HCT116 (cell line): ENCODE measurements around the gene DAAM2. TPM values are rescaled to one million over a fixed set of nuclear protein-coding genes. Genes with fewer than 3 reads are reported as not detected.

Experiments
- ATAC-seq: fragments of 200-7000 bp; cut with Tn5 transposase; 2 replicates; pipeline ENCODE4 v1.9.1; 2020; ENCODE audit warnings: mild to moderate bottlenecking, moderate library complexity
- BruUV-seq: library from RNA; stranded (reverse); fragments of 400-500 nt; replicated peaks from 2 replicates; lab custom pipeline; 2021; lab: Mats Ljungman, UMichigan
- CTCF ChIA-PET: fragments of 300-600 bp; sonication (Branson Sonifier 250); formaldehyde crosslinking; loops from one replicate; lab custom pipeline; 2021; ENCODE audit warnings: antibody characterized with exemption; lab: Charles Lee
- POLR2A ChIA-PET: fragments of 300-600, 350-600 bp; sonication (Branson Sonifier 250); formaldehyde crosslinking; loops from one replicate; lab custom pipeline; 2021; ENCODE audit warnings: antibody characterized with exemption; lab: Charles Lee
- RAD21 ChIA-PET, 2 experiments: fragments of 300-600 bp; sonication (Branson Sonifier 250); formaldehyde crosslinking; loops; one replicate each; lab custom pipeline; 2023; ENCODE audit warnings: low total read pairs in 2 of 2; ENCODE audit not compliant: uncharacterized antibody in 2 of 2, unreplicated experiment in 2 of 2, low non-redundant PET in 1 of 2; lab: Charles Lee
- DNase-seq: peaks from one replicate; pipeline ENCODE4 v3.0.0-alpha.2; 2010; ENCODE audit warnings: low read depth, low spot score
- H2AFZ ChIP-seq: fragments of 200-600 bp; shearing (Covaris generic), sonication (generic); 2 replicates; pipeline ENCODE4 v1.6.1; 2017; ENCODE audit warnings: low read depth, mixed run types, mixed read lengths, antibody characterized with exemption, low read length; ENCODE audit not compliant: poor library complexity, severe bottlenecking
- H3K27ac ChIP-seq: 2 replicates; pipeline ENCODE4 v1.5.1; 2012; ENCODE audit warnings: low read depth, low read length
- H3K27me3 ChIP-seq: fragments of 200-600 bp; sonication (generic); 2 replicates; pipeline ENCODE4 v1.6.1; 2016; ENCODE audit warnings: mixed run types, low read length, mixed read lengths; ENCODE audit not compliant: insufficient read depth
- H3K36me3 ChIP-seq, 2 experiments: fragments of 200-500 bp in 1 of 2; fragments of 200-600 bp in 1 of 2; sonication (Bioruptor generic) in 1 of 2; sonication (generic) in 1 of 2; 2 replicates each; pipeline versions ENCODE4 v1.5.1 to v1.6.1; 2014 to 2016; ENCODE audit warnings: low read length in 2 of 2, inconsistent platforms in 1 of 2, mixed read lengths in 1 of 2, mixed run types in 1 of 2; ENCODE audit not compliant: insufficient read depth in 2 of 2, control insufficient read depth in 1 of 2
- H3K4me1 ChIP-seq, 2 experiments: fragments of 200-600 bp in 1 of 2; sonication (generic) in 1 of 2; 2 replicates each; pipeline versions ENCODE4 v1.5.1 to v1.6.1; 2012 to 2017; ENCODE audit warnings: low read length in 2 of 2, inconsistent platforms in 1 of 2, mild to moderate bottlenecking in 1 of 2, mixed read lengths in 1 of 2, mixed run types in 1 of 2, moderate library complexity in 1 of 2; ENCODE audit not compliant: insufficient read depth in 2 of 2, control insufficient read depth in 1 of 2
- H3K4me2 ChIP-seq: fragments of 200-600 bp; sonication (generic); 2 replicates; pipeline ENCODE4 v1.6.1; 2017; ENCODE audit warnings: mixed run types, low read length, mixed read lengths
- H3K4me3 ChIP-seq, 2 experiments: fragments of 200-600 bp in 1 of 2; sonication (generic) in 1 of 2; replicated peaks in 1 of 2; 2 replicates each; pipeline ENCODE4 v1.5.1; 2011 to 2016; ENCODE audit warnings: low read length in 2 of 2, control low read depth in 1 of 2, low read depth in 1 of 2, mild to moderate bottlenecking in 1 of 2, mixed read lengths in 1 of 2, mixed run types in 1 of 2
- H3K79me2 ChIP-seq: fragments of 200-600 bp; sonication (generic); 2 replicates; pipeline ENCODE4 v1.6.1; 2017; ENCODE audit warnings: mild to moderate bottlenecking, mixed run types, low read length, moderate library complexity, mixed read lengths; ENCODE audit not compliant: insufficient read depth
- H3K9ac ChIP-seq: fragments of 200-600 bp; sonication (generic); 2 replicates; pipeline ENCODE4 v1.6.1; 2016; ENCODE audit warnings: low read length, mixed read lengths
- H3K9me2 ChIP-seq: fragments of 200-600 bp; sonication (generic), shearing (Covaris generic); 2 replicates; pipeline ENCODE4 v1.6.1; 2017; ENCODE audit warnings: mixed run types, mild to moderate bottlenecking, moderate library complexity; ENCODE audit not compliant: insufficient read depth
- H3K9me3 ChIP-seq, 2 experiments: fragments of 200-500 bp in 1 of 2; fragments of 200-600 bp in 1 of 2; sonication (Bioruptor generic) in 1 of 2; sonication (generic) in 1 of 2; 2 replicates each; pipeline ENCODE4 v1.6.1; 2014 to 2017; ENCODE audit warnings: low read length in 2 of 2, mixed read lengths in 2 of 2, inconsistent platforms in 1 of 2, low read depth in 1 of 2, mild to moderate bottlenecking in 1 of 2, mixed run types in 1 of 2, moderate library complexity in 1 of 2; ENCODE audit not compliant: control insufficient read depth in 1 of 2, insufficient read depth in 1 of 2
- H4K20me1 ChIP-seq: fragments of 200-600 bp; sonication (generic), shearing (Covaris generic); 2 replicates; pipeline ENCODE4 v1.6.1; 2017; ENCODE audit warnings: mixed run types, mild to moderate bottlenecking, moderate library complexity; ENCODE audit not compliant: insufficient read depth
- ATF3 ChIP-seq: IDR thresholded peaks from 2 replicates; pipeline ENCODE4 v1.6.1; 2012
- CBX3 ChIP-seq: IDR thresholded peaks from 2 replicates; pipeline ENCODE4 v1.6.1; 2012; ENCODE audit warnings: low read depth
- CEBPB ChIP-seq: IDR thresholded peaks from 2 replicates; pipeline ENCODE4 v1.6.1; 2012; ENCODE audit warnings: low read depth
- CTCF ChIP-seq, 3 experiments: fragments of 200-600 bp in 1 of 3; sonication (generic) in 1 of 3; IDR thresholded peaks in 2 of 3; conservative IDR thresholded peaks in 1 of 3; 2 replicates each; pipeline ENCODE4 v1.5.1; 2012 to 2017; ENCODE audit warnings: low read depth in 2 of 3, low read length in 2 of 3, antibody characterized with exemption in 1 of 3, borderline replicate concordance in 1 of 3, control low read depth in 1 of 3, mild to moderate bottlenecking in 1 of 3, mixed read lengths in 1 of 3, mixed run types in 1 of 3, moderate library complexity in 1 of 3; ENCODE audit not compliant: insufficient read depth in 1 of 3
- EGR1 ChIP-seq: IDR thresholded peaks from 2 replicates; pipeline ENCODE4 v1.6.1; 2012; ENCODE audit warnings: low read depth
- ELF1 ChIP-seq: IDR thresholded peaks from 2 replicates; pipeline ENCODE4 v1.6.1; 2012; ENCODE audit warnings: low read depth, borderline replicate concordance
- EZH2 ChIP-seq: fragments of 200-600 bp; sonication (generic); IDR thresholded peaks from 2 replicates; pipeline ENCODE4 v1.6.1; 2017; ENCODE audit warnings: antibody characterized with exemption, mixed run types
- EZH2phosphoT487 ChIP-seq: fragments of 200-600 bp; IDR thresholded peaks from 2 replicates; pipeline ENCODE4 v1.6.1; 2018; ENCODE audit warnings: antibody characterized with exemption, borderline replicate concordance
- FOSL1 ChIP-seq: IDR thresholded peaks from 2 replicates; pipeline ENCODE4 v1.6.1; 2012; ENCODE audit warnings: low read depth
- JUND ChIP-seq: IDR thresholded peaks from 2 replicates; pipeline ENCODE4 v1.6.1; 2012
- POLR2A ChIP-seq: IDR thresholded peaks from 2 replicates; pipeline ENCODE4 v1.7.0; 2011; ENCODE audit warnings: borderline replicate concordance; ENCODE audit not compliant: insufficient read depth, insufficient read length; ENCODE audit errors: extremely low read depth
- RAD21 ChIP-seq: IDR thresholded peaks from 2 replicates; pipeline ENCODE4 v1.6.1; 2012; ENCODE audit warnings: low read depth, mild to moderate bottlenecking
- REST ChIP-seq: IDR thresholded peaks from 2 replicates; pipeline ENCODE4 v1.6.1; 2012; ENCODE audit warnings: low read depth
- SIN3A ChIP-seq: IDR thresholded peaks from 2 replicates; pipeline ENCODE4 v1.6.1; 2012; ENCODE audit warnings: low read depth
- SP1 ChIP-seq: IDR thresholded peaks from 2 replicates; pipeline ENCODE4 v1.6.1; 2012; ENCODE audit warnings: low read depth
- SRF ChIP-seq: IDR thresholded peaks from 2 replicates; pipeline ENCODE4 v1.6.1; 2012; ENCODE audit warnings: low read depth
- TCF7L2 ChIP-seq: IDR thresholded peaks from 2 replicates; pipeline ENCODE4 v1.7.0; 2011; ENCODE audit warnings: borderline replicate concordance, inconsistent platforms; ENCODE audit not compliant: insufficient read depth, insufficient read length; ENCODE audit errors: extremely low read depth
- YY1 ChIP-seq: IDR thresholded peaks from 2 replicates; pipeline ENCODE4 v1.6.1; 2011; ENCODE audit warnings: low read length, low read depth, moderate library complexity, mild to moderate bottlenecking; ENCODE audit not compliant: insufficient replicate concordance; ENCODE audit errors: extremely low read depth
- ZBTB33 ChIP-seq: IDR thresholded peaks from 2 replicates; pipeline ENCODE4 v1.6.1; 2011; ENCODE audit warnings: mild to moderate bottlenecking, low read length, moderate library complexity; ENCODE audit not compliant: insufficient replicate concordance; ENCODE audit errors: extremely low read depth
- ZNF274 ChIP-seq: fragments of 200-500 bp; sonication (Bioruptor generic); IDR thresholded peaks from 2 replicates; pipeline ENCODE4 v1.6.1; 2014; ENCODE audit warnings: mild to moderate bottlenecking, low read depth, low read length, inconsistent platforms
- intact Hi-C: fragments of 100-400 bp; cut with micrococcal nuclease; formaldehyde crosslinking; loops from 2 replicates; pipeline ENCODE4 v1.10.0; 2022
- total RNA-seq: library from RNA; stranded (reverse); gene quantifications from one replicate; pipeline ENCODE4 v1.2.1, GENCODE V29; 2021; ENCODE audit not compliant: unreplicated experiment

Gene DAAM2
- total RNA-seq, 1 experiment from 2014 or later, result not detected

- TF ChIP-seq FOSL1 (no peak), EZH2 (no peak), CBX3 (no peak)
- TF ChIP-seq, all 23 proteins: peak for 0
Observed at GRCh38 chr6:39844866-39845265, 52.7 kb downstream of the DAAM2 start (continued).

- H3K36me3 ChIP-seq, result no peaks in the 10 kb centered on the region
- no peaks in the 10 kb centered on the region for H3K9me3 ChIP-seq
- H4K20me1 ChIP-seq, result no peaks in the 10 kb centered on the region
- no peak overlapping the region for H2AFZ ChIP-seq
- ChIA-PET RAD21 (no interaction called here), POLR2A (no interaction called here), CTCF (interaction anchor here (0.6 kb wide), 1 partner anchor 19 kb away, joined by 3 read pairs; no protein-coding TSS in a partner anchor)
- no peak overlapping the region for H3K4me2 ChIP-seq
- no peaks in the 10 kb centered on the region for H3K9me2 ChIP-seq
- no peaks in the 10 kb centered on the region for H3K79me2 ChIP-seq
- ATAC-seq (no peak), DNase-seq (no peak)
- intact Hi-C loops, result no loop called here
- TF ChIP-seq ATF3, result no peak
- no peak for TF ChIP-seq SRF
- no peak for TF ChIP-seq ELF1
- TF ChIP-seq REST, result no peak
- no peak for TF ChIP-seq ZNF274
- TF ChIP-seq JUND, result no peak
- no peak for TF ChIP-seq EZH2phosphoT487
- TF ChIP-seq EGR1, result no peak
- no peak for TF ChIP-seq EZH2
- no peak for TF ChIP-seq CBX3
- no peak for TF ChIP-seq CEBPB
- no peak for TF ChIP-seq POLR2A
- TF ChIP-seq ZBTB33, result no peak
- no peak for TF ChIP-seq CTCF (IDR thresholded peaks at IDR 0.05 in 2 of 3, conservative IDR thresholded peaks at IDR 0.05 in 1 of 3; ENCODE audit: borderline replicate concordance in 1 of 3, insufficient read depth in 1 of 3, low read depth in 2 of 3, low read length in 2 of 3)
- TF ChIP-seq TCF7L2, result no peak
- TF ChIP-seq FOSL1, result no peak
- TF ChIP-seq RAD21, result no peak
- no peak for TF ChIP-seq SIN3A
- no peak for TF ChIP-seq YY1
- TF ChIP-seq SP1, result no peak
- H3K27ac ChIP-seq, result no peak overlapping the region
- H3K9ac ChIP-seq, result no peak overlapping the region
- H3K4me1 ChIP-seq, result no peaks in the 10 kb centered on the region
- no TSS peak for BruUV-seq
- peaks cover 25% of the 10 kb centered on the region for H3K27me3 ChIP-seq
- no peak overlapping the region for H3K4me3 ChIP-seq
Observed at GRCh38 chr6:39847221-39847620, 55.0 kb downstream of the DAAM2 start.
